Measurements from ENCODE around the gene FCGR2B.
"Not testable (repeated sequence)": the region's sequence is repeated elsewhere in the genome, so short reads cannot be mapped to it uniquely, and the experiment has no call there.

FCGR2B gene

GRCh38 chr1:161720956-161721737 is 58.2 kb downstream of the FCGR2B start, which contains the start of gene FCRLB:
Gene FCRLB, plus strand, starts transcription at chr1:161721544. Its CDS starts 1,129 bp downstream, at chr1:161722673.
- DNase-seq (ENCODE audit: low read depth, low spot score) = no peak
- POLR2A ChIA-PET = no interaction called here
- no peak within 1 kb of the TSS for H3K4me3 ChIP-seq (ENCODE audit: low read depth, low read length)
- TF ChIP-seq, protein P1, sequence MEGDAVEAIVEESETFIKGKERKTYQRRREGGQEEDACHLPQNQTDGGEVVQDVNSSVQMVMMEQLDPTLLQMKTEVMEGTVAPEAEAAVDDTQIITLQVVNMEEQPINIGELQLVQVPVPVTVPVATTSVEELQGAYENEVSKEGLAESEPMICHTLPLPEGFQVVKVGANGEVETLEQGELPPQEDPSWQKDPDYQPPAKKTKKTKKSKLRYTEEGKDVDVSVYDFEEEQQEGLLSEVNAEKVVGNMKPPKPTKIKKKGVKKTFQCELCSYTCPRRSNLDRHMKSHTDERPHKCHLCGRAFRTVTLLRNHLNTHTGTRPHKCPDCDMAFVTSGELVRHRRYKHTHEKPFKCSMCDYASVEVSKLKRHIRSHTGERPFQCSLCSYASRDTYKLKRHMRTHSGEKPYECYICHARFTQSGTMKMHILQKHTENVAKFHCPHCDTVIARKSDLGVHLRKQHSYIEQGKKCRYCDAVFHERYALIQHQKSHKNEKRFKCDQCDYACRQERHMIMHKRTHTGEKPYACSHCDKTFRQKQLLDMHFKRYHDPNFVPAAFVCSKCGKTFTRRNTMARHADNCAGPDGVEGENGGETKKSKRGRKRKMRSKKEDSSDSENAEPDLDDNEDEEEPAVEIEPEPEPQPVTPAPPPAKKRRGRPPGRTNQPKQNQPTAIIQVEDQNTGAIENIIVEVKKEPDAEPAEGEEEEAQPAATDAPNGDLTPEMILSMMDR (IDR thresholded peaks at IDR 0.05; ENCODE audit: insufficient read depth, low read length, missing control alignments) = no peak
- CTCF ChIA-PET = interaction anchor here (1.4 kb wide), 2 partner anchors 18 to 234 kb away, joined by 3 to 4 read pairs; no protein-coding TSS in a partner anchor

DNA sequence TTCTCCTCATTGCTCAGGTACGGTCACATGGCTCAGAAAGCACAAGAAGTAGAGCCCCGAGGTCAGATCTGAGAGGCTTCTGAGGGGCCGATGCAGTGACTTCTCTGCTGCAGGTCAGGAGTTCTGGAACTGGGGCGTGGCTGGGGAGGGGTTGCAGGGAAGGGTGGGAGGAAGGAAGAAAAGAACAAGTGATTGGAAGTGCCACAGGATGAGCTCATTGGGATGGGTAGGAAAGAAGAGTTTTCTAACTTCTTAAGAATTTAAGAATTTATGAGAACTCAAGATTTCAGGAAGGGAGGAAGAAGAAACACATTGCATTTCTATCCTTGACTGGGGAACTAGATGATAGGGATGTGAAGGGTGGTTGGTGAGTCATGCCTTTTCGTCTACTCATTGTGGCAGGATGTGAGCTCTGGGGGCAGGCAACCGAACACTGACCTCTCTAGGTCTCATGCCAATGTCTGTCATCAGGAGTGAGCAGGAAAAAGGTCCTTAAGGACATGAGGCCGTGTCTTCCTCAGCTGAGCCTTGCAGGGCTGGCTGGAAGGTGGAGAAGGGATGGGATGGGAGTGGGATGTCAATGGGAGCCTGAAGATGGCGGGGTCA is 58.9 kb downstream of the FCGR2B start:
- H3K4me3 ChIP-seq (ENCODE audit: low read depth, low read length) = no peak overlapping the region
- TF ChIP-seq, protein P1 (IDR thresholded peaks at IDR 0.05; ENCODE audit: insufficient read depth, low read length, missing control alignments) = no peak

GRCh38 chr1:161722406-161722805 is 59.5 kb downstream of the FCGR2B start:
- POLR2A ChIA-PET = interaction anchor here (1.5 kb wide), 1 partner anchor 16 kb away, joined by 4 read pairs; no protein-coding TSS in a partner anchor
- no peak overlapping the region for H3K4me3 ChIP-seq (ENCODE audit: low read depth, low read length)
- TF ChIP-seq, protein P1 (IDR thresholded peaks at IDR 0.05; ENCODE audit: insufficient read depth, low read length, missing control alignments) = no peak
- DNase-seq (ENCODE audit: low read depth, low spot score) = no peak
- CTCF ChIA-PET = interaction anchor here (0.7 to 1.4 kb wide), 4 partner anchors 13 to 235 kb away, joined by 3 to 4 read pairs (median 3); no protein-coding TSS in a partner anchor

More for the DNA sequence above, 58.9 kb downstream of the FCGR2B start:
- no peak for DNase-seq (ENCODE audit: low read depth, low spot score)
- CTCF ChIA-PET = interaction anchor here (0.7 to 1.4 kb wide), 4 partner anchors 14 to 234 kb away, joined by 3 to 4 read pairs (median 3); no protein-coding TSS in a partner anchor
- POLR2A ChIA-PET = interaction anchor here (1.5 kb wide), 1 partner anchor 15 kb away, joined by 4 read pairs; no protein-coding TSS in a partner anchor

DNA sequence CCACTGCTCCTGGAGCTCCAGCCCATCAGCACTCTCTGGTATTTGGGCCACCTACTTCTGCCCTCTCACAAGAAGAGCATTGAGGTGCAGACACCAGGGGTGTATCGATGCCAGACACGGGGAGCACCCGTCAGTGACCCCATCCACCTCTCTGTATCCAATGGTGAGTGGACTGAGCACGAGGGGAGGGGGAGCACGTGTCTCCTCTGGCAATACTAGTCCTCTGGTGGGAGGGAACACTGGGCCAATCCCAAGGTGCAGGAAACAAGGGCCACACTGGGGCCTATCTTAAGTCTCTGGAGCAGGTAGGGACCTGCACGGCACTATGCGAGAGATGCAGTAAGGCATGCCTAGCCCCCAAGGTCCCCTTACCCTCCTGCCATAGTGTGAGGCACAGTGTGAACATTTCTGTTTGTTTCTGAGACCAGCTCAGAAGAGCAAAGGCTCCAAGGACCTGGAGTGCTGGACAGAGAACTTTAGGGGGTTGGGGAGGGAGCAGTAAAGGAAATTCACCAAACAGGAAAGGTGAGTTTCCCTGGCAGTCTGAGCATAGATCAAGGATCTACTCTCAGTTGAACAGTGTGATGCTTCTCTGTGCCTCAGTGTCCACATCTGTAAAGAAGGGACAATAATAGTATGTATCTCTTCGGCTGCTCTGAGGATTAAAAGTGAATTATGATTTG is 60.7 kb downstream of the FCGR2B start:
- no peak for DNase-seq (ENCODE audit: low read depth, low spot score)
- no peak overlapping the region for H3K4me3 ChIP-seq (ENCODE audit: low read depth, low read length)
- TF ChIP-seq, protein P1 (IDR thresholded peaks at IDR 0.05; ENCODE audit: insufficient read depth, low read length, missing control alignments) = no peak
- ChIA-PET POLR2A (interaction anchor here (0.6 kb wide), 1 partner anchor 410 kb away, joined by 3 read pairs; the partner anchor contains the start of gene SDHC), CTCF (interaction anchor here (1.2 kb wide), 1 partner anchor 8 kb away, joined by 4 read pairs; no protein-coding TSS in a partner anchor)

DNA sequence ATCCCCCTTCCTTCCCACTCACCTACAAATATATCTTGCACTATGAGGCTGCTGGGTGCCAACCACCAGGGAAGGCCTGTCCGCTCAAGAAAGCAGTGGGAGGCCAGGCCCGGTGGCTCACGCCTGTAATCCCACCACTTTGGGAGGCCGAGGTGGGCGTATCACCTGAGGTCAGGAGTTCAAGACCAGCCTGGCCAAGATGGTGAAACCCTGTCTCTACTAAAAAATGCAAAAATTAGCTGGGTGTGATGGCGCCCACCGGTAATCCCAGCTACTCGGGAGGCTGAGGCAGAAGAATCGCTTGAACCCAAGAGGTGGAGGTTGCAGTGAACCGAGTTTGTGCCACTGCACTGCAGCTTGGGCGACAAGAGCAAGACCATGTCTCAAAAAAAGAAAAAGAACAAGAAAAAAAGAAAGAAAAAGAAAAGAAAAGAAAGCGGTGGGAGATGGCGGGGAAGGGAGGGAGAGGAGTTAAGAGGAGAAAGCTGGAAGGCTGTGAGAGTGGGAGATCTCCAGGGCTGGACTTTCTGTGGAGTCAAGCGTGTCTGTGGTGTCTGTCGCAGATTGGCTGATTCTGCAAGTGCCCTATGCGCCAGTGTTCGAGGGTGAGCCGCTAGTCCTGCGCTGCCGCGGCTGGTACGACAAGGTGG is 62.4 kb downstream of the FCGR2B start:
- CTCF ChIA-PET = interaction anchor here (0.6 to 2.9 kb wide), 8 partner anchors 11 to 240 kb away, joined by 3 to 28 read pairs (median 9); no protein-coding TSS in a partner anchor
- peak overlapping the region; percentile 75 for H3K4me3 ChIP-seq (ENCODE audit: low read depth, low read length)
- DNase-seq (ENCODE audit: low read depth, low spot score); POLR2A ChIA-PET: not testable (repeated sequence)

GRCh38 chr1:161725908-161726472 is 63.0 kb downstream of the FCGR2B start:
- ChIA-PET POLR2A (interaction anchor here (1.1 to 1.5 kb wide), 2 partner anchors 13 to 24 kb away, joined by 4 to 5 read pairs; partner anchors contain the start of gene DUSP12), CTCF (interaction anchor here (0.7 to 2.9 kb wide), 10 partner anchors 9 to 240 kb away, joined by 3 to 28 read pairs (median 8); partner anchors contain the start of genes DUSP12 and FCRLA)
- peak overlapping the region; percentile 75 for H3K4me3 ChIP-seq (ENCODE audit: low read depth, low read length)
- no peak for DNase-seq (ENCODE audit: low read depth, low spot score)
- TF ChIP-seq, protein P1 (IDR thresholded peaks at IDR 0.05; ENCODE audit: insufficient read depth, low read length, missing control alignments) = peak; percentile 55

Measured in AG04449 (cell line).